Head of caudate nucleus (tissue), 42 donors: ENCODE data around the gene RNLS.
A peak's percentile ranks its signal among the peaks of the same experiment; 100 is the strongest.

ENCODE experiments used
- DNase-seq, 42 donors: peaks; one replicate each; pipeline versions ENCODE4 v3.0.0 to v3.0.0-alpha.2; 2020 to 2021; ENCODE audit warnings: mixed read lengths in 7 of 42
- intact Hi-C: fragments of 100-400 bp; cut with DNase I; formaldehyde crosslinking; loops from one replicate; pipeline ENCODE4 v1.15.0; 2022

RNLS gene

DNA sequence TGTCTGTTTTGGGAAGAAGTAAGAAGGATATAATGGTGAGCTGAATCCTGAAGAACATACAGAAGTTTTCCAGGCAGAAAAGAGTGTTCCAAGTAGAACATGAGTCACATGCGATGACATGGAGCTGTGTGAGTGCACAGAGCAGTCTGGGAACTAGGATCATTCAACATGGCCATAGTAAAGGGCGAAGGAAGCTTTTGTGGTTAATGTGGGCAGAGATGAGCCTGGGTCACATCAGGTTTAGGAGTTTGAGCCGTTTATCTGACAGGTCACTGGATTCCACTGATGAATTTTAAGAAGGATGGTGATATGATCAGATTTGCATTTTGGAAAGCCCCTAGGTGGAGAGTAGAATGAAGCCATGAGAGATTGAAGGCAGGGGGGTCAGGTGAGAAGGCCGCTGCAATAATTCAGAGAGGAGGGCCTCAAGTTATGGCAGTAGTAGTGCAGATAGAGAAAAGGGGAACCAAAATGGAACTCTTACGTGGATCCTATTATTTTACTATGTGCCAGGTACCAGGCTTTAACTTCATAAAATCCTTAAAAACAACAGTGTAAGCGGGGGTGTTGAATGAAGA, 171.3 kb downstream of the RNLS start:
- no peak for DNase-seq
- intact Hi-C loops: no loop called here

DNA sequence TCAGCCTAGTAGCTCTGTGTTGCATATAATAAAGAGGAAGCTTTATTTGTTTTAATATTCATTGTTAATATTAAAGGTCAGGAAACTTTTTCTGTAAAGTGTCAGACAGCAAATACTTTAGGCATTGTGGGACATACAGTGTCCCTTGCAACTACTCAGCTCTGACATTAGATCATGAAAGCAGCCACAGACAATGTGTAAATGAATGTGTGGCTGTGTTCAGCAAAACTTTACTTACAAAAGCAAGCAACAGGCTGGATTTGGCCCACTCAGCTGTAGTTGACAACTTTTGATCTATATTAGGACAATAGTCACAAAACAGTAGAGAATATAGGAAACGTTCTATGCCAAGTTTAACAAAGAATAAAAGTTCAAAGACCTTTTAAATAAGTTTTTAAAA, 173.3 kb downstream of the RNLS start:
- no peak for DNase-seq
- intact Hi-C loops: no loop called here

DNA sequence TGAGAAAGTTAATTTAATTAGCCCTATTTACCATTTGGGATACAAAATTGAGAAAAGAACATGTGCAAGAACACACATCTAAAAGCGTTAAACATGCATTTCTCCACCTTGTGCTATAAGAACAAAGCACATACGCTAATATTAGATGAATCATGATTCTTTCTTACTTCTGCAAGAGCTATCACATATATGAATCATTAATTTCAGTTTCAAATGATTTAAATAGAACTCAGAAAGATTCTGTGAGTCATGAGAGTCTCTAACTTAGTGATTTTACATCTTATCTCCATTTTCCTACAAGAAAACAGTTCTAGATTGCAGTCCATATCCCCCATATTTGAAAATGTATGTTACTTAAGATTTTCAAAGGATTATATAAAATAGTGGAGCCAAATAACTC, 173.9 kb downstream of the RNLS start:
- DNase-seq: no peak
- intact Hi-C loops: no loop called here

DNA sequence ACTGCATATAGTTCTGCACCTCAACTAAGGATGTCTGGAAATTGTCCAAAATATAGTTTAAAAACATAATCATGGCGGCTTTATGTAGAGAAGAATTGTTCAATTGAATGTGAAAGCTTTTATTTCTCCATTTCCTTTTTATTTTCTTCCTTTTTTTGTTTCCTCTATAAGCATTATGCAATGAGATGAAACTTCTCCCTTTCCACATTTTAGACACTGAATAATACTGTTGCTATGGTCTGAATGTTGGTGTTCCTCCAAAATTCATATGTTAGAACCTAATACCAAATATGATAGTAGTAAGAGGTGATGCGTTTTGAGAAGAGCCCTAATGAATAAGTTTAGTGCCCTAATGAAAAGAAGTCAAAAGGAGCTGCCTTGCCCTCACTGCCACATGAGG, 175.0 kb downstream of the RNLS start:
- intact Hi-C loops: no loop called here

DNA sequence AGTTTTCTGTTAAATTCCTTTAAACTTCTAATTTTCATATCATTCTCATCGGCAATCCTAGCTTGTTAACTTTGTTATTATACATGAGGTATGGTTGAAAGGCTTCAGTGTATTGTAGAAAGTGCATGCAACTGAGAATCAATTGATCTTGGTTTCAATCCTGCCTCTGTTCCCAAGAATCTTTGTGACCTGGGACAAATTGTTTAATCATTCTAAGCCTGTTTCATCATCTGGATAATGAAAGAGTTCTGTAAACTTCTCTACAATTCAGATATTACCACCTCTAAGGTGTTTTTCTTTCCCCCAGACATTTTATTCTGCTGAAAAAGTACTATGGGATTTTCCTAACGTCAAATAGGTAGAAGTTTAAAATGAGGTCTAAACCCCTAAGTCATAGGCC, 179.0 kb downstream of the RNLS start:
- no peak for DNase-seq
- intact Hi-C loops: no loop called here

More for the DNA sequence above, 175.0 kb downstream of the RNLS start:
- no peak for DNase-seq

DNA sequence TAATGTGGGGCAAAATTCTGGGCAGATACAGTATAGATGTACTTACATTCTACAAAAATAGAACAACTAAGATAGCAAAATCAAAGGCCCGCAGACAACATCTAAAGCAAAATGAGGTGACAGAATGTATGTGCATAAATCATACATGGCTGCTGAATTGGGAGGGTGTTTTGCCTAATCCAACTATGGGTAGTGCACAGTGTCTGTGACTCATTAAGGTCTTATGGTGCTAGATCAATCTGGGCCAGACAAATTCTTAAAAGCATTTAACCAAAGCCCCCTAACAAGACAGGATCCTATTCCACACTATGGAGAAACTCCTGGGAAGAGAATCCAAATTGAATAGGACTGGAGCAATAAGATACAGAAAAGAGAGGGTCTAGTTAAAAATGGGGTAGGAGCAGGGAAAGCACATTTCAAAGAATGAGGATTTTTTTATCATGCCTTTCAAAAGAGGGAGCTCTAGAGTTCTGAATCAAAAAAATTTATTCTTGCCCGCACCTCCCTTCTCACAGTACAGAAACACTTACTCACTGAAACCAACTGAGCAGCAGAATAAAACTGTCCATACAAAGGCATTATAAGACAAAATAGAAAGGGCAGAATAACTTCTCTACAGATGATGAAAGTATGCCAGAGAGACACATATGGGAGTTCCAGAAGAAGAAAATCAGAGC, 181.3 kb downstream of the RNLS start:
- DNase-seq: no peak
- intact Hi-C loops: no loop called here

DNA sequence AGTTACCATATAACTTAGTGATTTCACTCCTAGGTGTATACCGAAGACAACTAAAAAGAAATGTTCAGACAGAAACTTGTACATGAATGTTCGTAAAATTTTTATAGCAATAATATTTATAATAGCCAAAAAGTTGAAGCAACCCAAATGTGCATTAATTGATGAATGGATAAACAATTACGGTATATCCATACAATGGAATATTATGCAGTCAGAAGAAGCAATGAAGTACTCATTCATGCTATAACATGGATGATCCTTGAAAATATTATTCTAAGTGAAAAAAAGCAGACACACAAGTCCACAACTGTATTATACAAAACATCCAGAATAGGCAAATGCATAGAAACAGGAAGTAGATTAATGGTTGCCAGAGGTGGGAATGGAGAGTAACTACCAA, 183.9 kb downstream of the RNLS start:
- no peak for DNase-seq
- intact Hi-C loops: no loop called here

DNA sequence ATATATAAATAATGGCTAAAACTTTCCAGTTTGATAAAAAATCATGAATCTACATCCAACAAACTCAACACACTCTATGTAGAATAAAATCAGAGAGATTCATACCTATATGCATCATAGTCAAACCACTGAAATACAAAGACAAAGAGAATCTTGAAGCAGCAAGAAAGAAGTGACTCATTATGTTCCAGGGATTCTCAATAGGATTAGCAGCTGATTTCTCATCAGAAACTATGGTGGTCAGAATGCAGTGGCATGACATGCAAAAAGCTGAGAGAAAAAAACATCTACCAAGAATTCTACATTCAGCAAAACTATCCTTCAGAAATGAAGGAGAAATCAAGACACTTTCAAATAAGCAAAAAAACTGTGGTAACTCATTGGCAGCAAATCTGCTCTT, 187.4 kb downstream of the RNLS start:
- intact Hi-C loops: no loop called here

DNA sequence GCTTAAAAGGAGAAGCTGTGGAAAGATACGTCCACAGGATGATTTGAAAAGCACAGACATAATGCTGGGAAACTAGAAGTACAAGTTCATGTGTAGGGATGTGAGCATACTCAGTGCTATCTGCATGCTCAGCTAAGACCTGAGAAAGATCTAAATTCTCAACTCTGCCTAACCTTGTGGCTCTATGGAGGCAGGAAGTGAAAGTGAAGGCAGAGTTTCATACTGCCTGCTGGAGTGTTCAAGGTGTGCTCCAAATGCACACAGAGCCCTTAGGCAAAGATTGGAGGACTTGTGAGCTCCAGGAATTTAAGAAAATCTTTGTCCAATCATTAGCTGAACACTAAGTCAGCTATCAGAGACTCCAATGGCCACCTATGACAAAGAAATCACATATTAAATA, 190.9 kb downstream of the RNLS start:
- intact Hi-C loops: no loop called here
- no peak for DNase-seq

More for the DNA sequence above, 187.4 kb downstream of the RNLS start:
- no peak for DNase-seq

DNA sequence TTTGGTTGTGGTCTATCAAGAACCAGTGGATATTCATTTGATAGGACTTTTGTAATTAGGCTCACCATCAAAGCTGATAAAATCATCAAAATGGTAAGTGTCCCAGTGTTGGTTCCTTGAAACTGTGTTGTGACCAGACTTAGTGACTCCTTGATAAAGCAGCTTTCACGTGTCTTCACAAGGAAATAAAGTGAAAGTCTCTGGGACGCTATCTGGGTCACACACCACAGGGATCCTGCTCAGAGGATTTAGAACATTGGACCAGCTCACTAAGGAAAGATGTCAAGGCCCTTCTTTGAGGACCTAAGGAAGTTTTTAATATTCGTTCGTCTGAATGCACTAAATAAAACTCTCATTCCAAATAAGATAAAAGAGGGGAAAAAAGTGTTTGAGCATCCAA, 193.1 kb downstream of the RNLS start:
- intact Hi-C loops: no loop called here
- DNase-seq: no peak

DNA sequence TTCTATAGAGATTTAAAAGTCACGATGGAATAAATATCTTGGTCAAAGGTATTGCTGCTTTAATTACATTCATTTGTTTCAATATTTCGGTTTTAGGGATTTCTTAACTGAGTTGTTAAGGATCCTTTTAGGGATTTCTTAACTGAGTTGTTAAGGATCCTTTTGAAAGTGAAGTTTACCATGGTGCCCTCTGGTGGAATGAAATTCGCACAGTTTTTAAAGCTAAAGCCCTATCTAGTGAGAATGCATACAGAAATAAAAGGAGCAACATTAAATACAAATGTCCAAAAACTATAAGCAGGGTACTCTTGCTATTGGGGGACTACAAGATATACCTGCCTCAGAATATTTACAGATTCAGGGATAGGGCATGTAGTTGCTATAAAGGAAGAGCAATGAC, 193.7 kb downstream of the RNLS start:
- DNase-seq: peak in 23 of 42 donors; percentile 7 to 74 (median 42)
- intact Hi-C loops: loop anchor here (5.0 kb wide), 1 partner anchor 527 kb away; the partner anchor contains the start of genes KLLN and PTEN

DNA sequence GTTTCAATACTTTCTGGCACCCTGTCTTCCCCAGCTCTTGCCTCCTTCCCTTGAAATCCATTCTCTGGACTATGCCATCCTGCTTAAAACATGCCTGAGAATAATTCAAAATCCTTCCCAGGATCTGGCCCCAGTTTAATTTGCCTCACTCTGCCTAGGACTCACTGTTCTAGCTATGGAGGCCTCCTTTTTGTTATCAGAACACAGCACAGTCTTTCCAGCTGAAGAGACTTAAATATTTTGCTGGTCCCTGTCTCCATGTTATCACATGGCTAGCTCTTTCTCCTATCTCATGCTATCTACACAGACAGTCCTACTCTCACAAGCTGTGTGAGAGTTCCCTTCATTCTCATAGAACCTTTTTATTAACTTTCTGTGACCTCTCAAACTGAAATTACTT, 194.8 kb downstream of the RNLS start:
- intact Hi-C loops: loop anchor here (5.0 kb wide), 1 partner anchor 526 kb away; the partner anchor contains the start of genes KLLN and PTEN
- DNase-seq: no peak

DNA sequence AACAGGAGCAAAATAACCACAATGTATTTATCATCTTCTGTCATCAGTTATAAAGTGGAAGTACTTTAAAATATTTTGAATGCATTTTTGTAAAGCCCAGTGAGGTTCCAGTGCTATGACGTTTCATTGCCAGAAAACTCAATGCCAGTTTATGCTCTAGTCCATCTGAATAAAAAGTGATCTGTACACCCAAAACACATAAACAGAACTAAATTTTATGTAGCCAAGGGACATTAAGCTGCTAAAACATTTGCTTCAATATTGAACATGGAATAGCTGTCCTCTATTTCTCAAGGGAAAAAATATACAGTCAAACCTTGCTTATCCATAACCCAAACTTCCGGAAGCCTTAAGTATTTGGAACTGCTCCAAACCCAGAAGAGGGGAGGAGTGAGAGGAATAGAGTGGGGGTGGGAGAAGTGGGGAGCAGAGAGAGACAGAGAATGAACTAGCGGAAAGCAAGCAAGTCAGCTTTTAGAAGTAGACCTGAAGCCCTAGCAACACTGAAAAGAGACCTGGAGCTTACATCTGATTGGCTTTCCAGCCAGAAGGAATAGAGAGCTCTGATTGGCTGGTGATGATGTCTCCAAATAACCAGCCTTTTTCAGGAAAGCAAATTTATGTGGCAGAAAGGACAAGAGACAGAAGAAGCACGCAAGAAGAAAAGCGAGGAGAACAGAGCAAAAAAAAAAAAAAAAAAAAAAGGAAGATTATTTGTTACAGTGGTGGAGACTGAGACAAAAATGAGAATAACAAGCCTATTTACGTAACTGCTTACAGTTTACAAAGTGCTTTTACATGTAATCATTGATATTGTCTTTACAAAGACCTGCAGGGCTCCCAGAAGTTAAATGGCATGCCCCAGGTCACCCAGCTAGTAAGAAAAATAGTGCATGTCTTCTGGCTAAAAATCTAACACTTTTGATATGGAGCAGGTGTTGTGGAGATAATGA, 196.0 kb downstream of the RNLS start:
- intact Hi-C loops: loop anchor here (5.0 kb wide), 1 partner anchor 525 kb away; the partner anchor contains the start of genes KLLN and PTEN
- peak in 34 of 42 donors; percentile 12 to 84 (median 46) for DNase-seq

DNA sequence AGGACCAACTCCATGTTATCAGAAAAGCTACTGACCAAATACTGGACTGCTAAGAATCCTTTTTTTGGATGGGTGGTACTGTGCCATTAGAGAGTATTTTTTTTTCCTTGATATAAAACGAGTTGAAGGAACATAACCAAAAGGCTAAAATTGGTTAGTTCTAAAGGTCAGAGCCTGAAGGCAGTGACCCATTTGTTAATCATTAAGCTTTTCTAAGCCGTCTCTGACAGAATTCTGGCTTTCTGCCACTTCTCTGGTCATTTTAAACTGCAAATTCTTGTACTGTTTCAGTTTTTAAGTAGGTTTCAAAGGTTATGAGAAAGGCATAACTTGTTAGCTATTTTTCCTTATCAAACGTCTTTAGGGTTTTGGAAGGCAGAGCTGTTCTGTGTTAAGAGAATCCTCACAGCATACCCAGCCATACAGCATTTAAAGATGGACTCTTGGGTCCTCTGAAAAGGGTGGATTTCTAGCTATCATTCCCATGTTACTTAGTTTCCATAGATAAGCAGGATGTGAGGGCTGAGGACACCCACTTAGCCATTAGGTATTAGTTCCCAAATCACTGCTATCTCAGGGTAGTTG, 196.8 kb downstream of the RNLS start:
- DNase-seq: no peak
- intact Hi-C loops: loop anchor here (5.0 kb wide), 1 partner anchor 524 kb away; the partner anchor contains the start of genes KLLN and PTEN

DNA sequence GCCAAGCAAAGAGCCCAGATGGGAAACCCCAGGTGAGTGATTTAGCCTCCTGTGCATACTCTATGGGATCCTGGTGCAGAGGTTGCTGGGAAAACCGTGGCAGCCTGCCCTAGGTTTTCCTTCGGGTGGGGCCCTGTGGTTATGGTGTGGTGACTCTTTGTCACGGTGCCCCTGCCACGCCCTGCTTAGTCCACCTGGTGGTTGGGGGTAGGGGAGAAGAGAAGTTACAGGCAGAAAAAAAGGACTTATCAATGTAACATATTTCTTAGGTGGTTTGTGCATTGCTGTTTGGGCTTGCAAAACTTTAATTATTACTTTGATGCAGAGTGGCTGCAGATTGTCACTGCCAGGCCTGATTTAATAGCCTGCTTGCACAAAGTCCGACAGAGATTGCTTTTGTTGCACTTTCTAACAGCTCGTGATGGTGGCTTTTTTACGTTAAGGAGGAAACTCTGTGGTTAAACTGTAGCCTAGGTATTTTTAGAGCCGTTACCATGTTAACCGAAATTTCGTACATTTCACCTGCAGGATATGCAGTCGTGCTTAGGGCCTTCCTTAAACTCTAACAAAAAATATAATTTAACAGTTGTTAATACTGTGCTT, 197.4 kb downstream of the RNLS start:
- intact Hi-C loops: loop anchor here (5.0 kb wide), 1 partner anchor 523 kb away; the partner anchor contains the start of genes KLLN and PTEN
- DNase-seq: peak in 21 of 42 donors; percentile 1 to 47 (median 19)

DNA sequence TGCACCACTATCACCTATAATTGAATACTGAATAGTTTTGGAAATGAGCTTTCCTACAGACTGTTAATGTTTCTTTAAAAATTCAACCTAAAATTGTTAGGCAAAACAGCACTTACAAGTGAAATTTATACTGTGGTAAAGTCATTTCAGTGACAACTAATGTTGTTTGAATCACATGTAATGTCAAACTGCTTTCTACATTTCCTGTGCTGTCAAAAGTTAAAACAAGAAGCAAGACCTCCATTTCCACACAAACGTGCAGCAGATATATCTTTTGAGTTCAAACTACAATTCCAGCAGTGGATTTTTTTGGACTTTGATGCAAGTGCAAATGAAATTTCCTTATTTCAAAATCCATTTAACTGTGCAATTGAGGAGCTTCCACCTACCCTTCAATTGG, 199.8 kb downstream of the RNLS start:
- no peak for DNase-seq
- intact Hi-C loops: no loop called here

DNA sequence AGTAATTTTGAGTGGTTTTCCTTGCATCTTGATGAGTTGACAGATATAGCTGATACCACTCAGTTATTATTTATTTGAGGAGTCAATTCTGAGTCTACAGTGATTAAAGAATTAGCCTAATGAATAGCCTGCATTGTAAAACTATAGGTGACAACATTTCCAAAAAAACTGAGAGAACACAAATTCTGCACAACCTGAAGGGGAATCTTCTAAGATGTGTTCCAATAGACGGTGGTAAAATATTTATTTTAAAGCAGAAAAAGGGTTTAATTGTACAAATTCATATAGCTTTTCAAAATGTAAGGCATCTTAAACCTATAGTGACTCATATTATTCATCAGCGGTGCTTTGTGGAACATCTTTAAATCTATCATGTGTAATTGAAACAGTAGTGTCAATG, 200.4 kb downstream of the RNLS start:
- DNase-seq: no peak
- intact Hi-C loops: no loop called here

DNA sequence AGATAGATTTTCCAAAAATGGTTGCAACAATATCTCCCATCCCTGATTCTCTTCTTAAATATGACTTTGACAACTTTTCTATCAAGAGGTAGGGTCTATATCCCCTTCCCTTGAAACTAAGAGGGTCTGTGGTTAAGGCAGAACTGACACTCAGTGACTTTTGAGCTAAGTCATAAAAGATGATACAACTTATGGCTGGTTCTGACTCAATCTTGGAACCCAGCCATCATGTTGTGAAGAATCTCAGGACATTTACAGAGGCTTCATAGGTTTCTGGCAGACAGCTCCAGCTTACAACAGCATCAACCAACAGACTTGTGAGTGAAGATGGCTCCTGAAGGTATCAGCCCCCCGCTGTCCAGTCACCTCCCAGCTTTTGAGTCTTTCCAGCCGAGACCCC, 203.5 kb downstream of the RNLS start:
- intact Hi-C loops: no loop called here
- no peak for DNase-seq

DNA sequence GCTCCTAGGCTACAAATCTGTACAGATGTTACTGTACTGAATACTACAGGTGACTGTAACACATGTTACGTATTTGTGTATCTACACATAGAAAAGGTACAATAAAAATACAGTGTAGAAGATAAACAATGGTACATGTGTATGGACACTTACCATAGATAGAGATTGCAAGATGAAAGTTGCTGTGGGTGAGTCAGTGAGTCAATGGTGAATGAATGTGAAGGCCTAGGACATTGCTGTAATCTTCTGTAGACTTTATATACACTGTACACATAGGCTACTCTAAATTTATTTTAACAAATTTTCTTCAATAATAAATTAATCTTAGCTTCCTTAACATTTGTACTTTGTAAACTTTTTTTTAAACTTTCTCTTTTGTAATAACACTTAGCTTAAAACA, 205.6 kb downstream of the RNLS start:
- no peak for DNase-seq
- intact Hi-C loops: no loop called here
